Astrocyte (in vitro differentiated cells and primary cell): ENCODE results near the gene ARL8B. TPM values are rescaled to one million over a fixed set of nuclear protein-coding genes. Genes with fewer than 3 reads are reported as not detected.
"Not testable (repeated sequence)": the region's sequence is repeated elsewhere in the genome, so short reads cannot be mapped to it uniquely, and the experiment has no call there.

Source experiments
- DNase-seq: peaks from one replicate; pipeline ENCODE4 v3.0.0-alpha.2; 2010; ENCODE audit warnings: low read depth
- FAIRE-seq: peaks from 2 replicates; lab custom pipeline; 2011; peaks lifted over from hg19 to GRCh38; lab: Jason Lieb, UNC
- H2AFZ ChIP-seq: 2 replicates; pipeline ENCODE4 v1.6.0; 2012; ENCODE audit warnings: low read depth, low read length, inconsistent platforms
- H3K27ac ChIP-seq: 2 replicates; pipeline ENCODE4 v1.5.1; 2011; ENCODE audit warnings: low read depth, low read length, inconsistent platforms
- H3K27me3 ChIP-seq: 2 replicates; pipeline ENCODE4 v1.6.0; 2011; ENCODE audit warnings: low read length, inconsistent platforms; ENCODE audit not compliant: insufficient read depth
- H3K36me3 ChIP-seq: 2 replicates; pipeline ENCODE4 v1.5.1; 2011; ENCODE audit warnings: low read length, inconsistent platforms; ENCODE audit not compliant: insufficient read depth
- H3K4me1 ChIP-seq: 2 replicates; pipeline ENCODE4 v1.5.1; 2011; ENCODE audit warnings: low read length, inconsistent platforms; ENCODE audit not compliant: insufficient read depth
- H3K4me2 ChIP-seq: 2 replicates; pipeline ENCODE4 v1.6.0; 2012; ENCODE audit warnings: low read length, inconsistent platforms
- H3K4me3 ChIP-seq: 2 replicates; pipeline ENCODE4 v1.5.1; 2011; ENCODE audit warnings: low read depth, mild to moderate bottlenecking, low read length, inconsistent platforms; ENCODE audit not compliant: insufficient read depth
- H3K79me2 ChIP-seq: 2 replicates; pipeline ENCODE4 v1.6.0; 2012; ENCODE audit warnings: mild to moderate bottlenecking, low read length, inconsistent platforms; ENCODE audit not compliant: insufficient read depth
- H3K9ac ChIP-seq: 2 replicates; pipeline ENCODE4 v1.6.0; 2012; ENCODE audit warnings: mild to moderate bottlenecking, low read length, inconsistent platforms
- H3K9me3 ChIP-seq: 2 replicates; pipeline ENCODE4 v1.5.1; 2012; ENCODE audit warnings: low read depth, mild to moderate bottlenecking, low read length, inconsistent platforms; ENCODE audit not compliant: insufficient read depth
- H4K20me1 ChIP-seq: 2 replicates; pipeline ENCODE4 v1.6.0; 2012; ENCODE audit warnings: low read length, inconsistent platforms; ENCODE audit not compliant: insufficient read depth
- H3K27ac Mint-ChIP-seq: one replicate; pipeline ENCODE4 v1.8.0; 2021; ENCODE audit warnings: mild to moderate bottlenecking, mixed read lengths; ENCODE audit not compliant: unreplicated experiment
- H3K27me3 Mint-ChIP-seq: one replicate; pipeline ENCODE4 v1.8.0; 2021; ENCODE audit warnings: low read depth, mixed read lengths; ENCODE audit not compliant: unreplicated experiment
- H3K36me3 Mint-ChIP-seq: one replicate; pipeline ENCODE4 v1.8.0; 2021; ENCODE audit warnings: low read depth, mixed read lengths; ENCODE audit not compliant: unreplicated experiment
- H3K4me1 Mint-ChIP-seq: one replicate; pipeline ENCODE4 v1.8.0; 2021; ENCODE audit warnings: low read depth, mixed read lengths; ENCODE audit not compliant: unreplicated experiment
- H3K4me3 Mint-ChIP-seq: one replicate; pipeline ENCODE4 v1.8.0; 2021; ENCODE audit warnings: mild to moderate bottlenecking, moderate library complexity, mixed read lengths; ENCODE audit not compliant: unreplicated experiment
- H3K9me3 Mint-ChIP-seq: one replicate; pipeline ENCODE4 v1.8.0; 2021; ENCODE audit warnings: mild to moderate bottlenecking, mixed read lengths; ENCODE audit not compliant: unreplicated experiment
- CTCF ChIP-seq: IDR thresholded peaks from 2 replicates; pipeline ENCODE4 v1.5.1; 2011; ENCODE audit warnings: low read depth, mild to moderate bottlenecking, inconsistent platforms, low read length, moderate library complexity; ENCODE audit not compliant: insufficient read depth
- EZH2 ChIP-seq: IDR thresholded peaks from 2 replicates; pipeline ENCODE4 v1.6.1; 2012; ENCODE audit warnings: mild to moderate bottlenecking, low read length, inconsistent platforms; ENCODE audit not compliant: insufficient read depth
- total RNA-seq: library from RNA; stranded (reverse); gene quantifications from 2 replicates; pipeline ENCODE4 v1.2.1, GENCODE V29; 2021

ARL8B gene
- total RNA-seq, 1 donor from 2014 or later: 64.1 TPM

DNA sequence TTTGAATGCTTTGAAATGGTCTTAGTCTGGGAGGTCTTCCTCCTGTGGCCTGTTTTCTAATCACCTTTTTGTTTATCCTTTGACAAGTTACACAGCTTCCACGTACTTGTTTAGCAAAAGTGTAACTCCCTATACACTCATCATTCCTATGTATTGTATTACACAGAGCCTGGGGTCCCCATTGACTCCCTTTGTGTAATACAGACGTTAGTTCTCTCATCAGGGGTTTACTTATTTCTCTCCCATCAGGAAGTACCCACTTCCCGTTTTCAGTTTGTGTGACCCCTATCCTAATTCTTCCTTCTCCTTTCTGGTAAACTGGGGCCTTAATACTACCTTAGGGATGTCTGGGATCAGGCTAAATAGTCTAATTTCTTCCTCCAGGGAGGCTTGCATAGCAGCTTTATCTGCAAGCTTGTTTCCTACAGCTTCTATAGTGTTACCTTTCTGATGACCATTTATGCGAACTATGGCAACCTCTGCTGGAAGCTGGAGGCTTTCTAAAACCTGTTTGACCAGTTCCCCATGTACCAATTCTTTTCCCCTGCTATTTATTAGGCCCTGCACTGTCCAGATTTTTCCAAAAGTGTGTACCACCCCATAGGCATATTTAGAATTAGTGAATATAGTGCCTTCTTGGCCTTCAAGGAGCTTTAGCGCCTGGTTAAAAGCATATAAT is 22.4 kb downstream of the ARL8B start:
- H2AFZ ChIP-seq: no peak overlapping the region
- DNase-seq (no peak), FAIRE-seq (no peak)
- H3K4me1 ChIP-seq: peaks cover 4% of the 10 kb centered on the region
- Mint-ChIP-seq H3K9me3 (peaks cover 33% of the 10 kb centered on the region), H3K27me3 (no peaks in the 10 kb centered on the region), H3K36me3 (peaks cover 22% of the 10 kb centered on the region), H3K4me1 (peaks cover 14% of the 10 kb centered on the region), H3K27ac (no peak overlapping the region), H3K4me3 (no peak overlapping the region)
- no peaks in the 10 kb centered on the region for H3K9me3 ChIP-seq
- no peaks in the 10 kb centered on the region for H3K36me3 ChIP-seq
- no peak overlapping the region for H3K9ac ChIP-seq
- peaks cover 99% of the 10 kb centered on the region for H4K20me1 ChIP-seq
- H3K4me3 ChIP-seq: no peak overlapping the region
- no peak overlapping the region for H3K27ac ChIP-seq
- H3K4me2 ChIP-seq: no peak overlapping the region
- no peaks in the 10 kb centered on the region for H3K27me3 ChIP-seq
- peaks cover 100% of the 10 kb centered on the region for H3K79me2 ChIP-seq
- TF ChIP-seq CTCF (no peak), EZH2 (no peak)

DNA sequence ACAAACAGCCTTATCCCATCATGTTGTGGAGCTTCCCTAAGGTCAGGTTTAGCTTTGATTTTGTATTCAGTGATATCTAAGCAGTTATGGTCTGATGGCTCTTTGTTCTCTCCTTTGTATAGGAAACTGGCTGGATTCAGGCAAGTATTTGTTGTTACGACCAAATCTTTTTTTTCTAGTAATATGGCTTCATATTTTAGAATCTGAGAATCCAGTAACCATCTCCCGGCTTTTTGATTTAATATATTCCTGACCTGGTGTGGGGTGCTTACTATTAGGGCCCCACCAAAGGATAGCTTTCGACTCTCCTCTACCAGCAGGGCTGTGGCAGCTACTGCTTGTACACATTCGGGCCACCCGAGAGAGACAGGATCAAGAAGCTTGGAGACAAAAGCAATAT is 23.0 kb downstream of the ARL8B start:
- no peak overlapping the region for H3K4me3 ChIP-seq
- H3K4me2 ChIP-seq: no peak overlapping the region
- Mint-ChIP-seq H3K27ac (no peak overlapping the region), H3K9me3 (peaks cover 33% of the 10 kb centered on the region), H3K36me3 (peaks cover 22% of the 10 kb centered on the region), H3K27me3 (no peaks in the 10 kb centered on the region), H3K4me1 (peaks cover 8% of the 10 kb centered on the region), H3K4me3 (no peak overlapping the region)
- H3K9ac ChIP-seq: no peak overlapping the region
- peaks cover 100% of the 10 kb centered on the region for H3K79me2 ChIP-seq
- H3K27me3 ChIP-seq: no peaks in the 10 kb centered on the region
- FAIRE-seq (no peak), DNase-seq (no peak)
- no peaks in the 10 kb centered on the region for H3K36me3 ChIP-seq
- TF ChIP-seq CTCF (no peak), EZH2 (no peak)
- no peak overlapping the region for H2AFZ ChIP-seq
- no peak overlapping the region for H3K27ac ChIP-seq
- H4K20me1 ChIP-seq: peaks cover 98% of the 10 kb centered on the region
- no peaks in the 10 kb centered on the region for H3K9me3 ChIP-seq
- H3K4me1 ChIP-seq: no peaks in the 10 kb centered on the region

- H3K27me3 ChIP-seq, H3K27ac Mint-ChIP-seq, FAIRE-seq, DNase-seq, H3K27me3 Mint-ChIP-seq, H3K4me3 Mint-ChIP-seq, H2AFZ ChIP-seq, H3K4me3 ChIP-seq, H3K4me2 ChIP-seq, H3K36me3 ChIP-seq, H3K9me3 ChIP-seq, H3K4me1 Mint-ChIP-seq, H3K9ac ChIP-seq, H3K4me1 ChIP-seq, H3K27ac ChIP-seq: not testable (repeated sequence)
- Mint-ChIP-seq H3K36me3 (peaks cover 22% of the 10 kb centered on the region), H3K9me3 (peaks cover 33% of the 10 kb centered on the region)
- H3K79me2 ChIP-seq: peaks cover 98% of the 10 kb centered on the region
- peaks cover 93% of the 10 kb centered on the region for H4K20me1 ChIP-seq
These were observed 25.1 kb downstream of the ARL8B start for GRCh38 chr3:5147152-5147551.
